ENCODE results near the gene RPL4.

GRCh38 chr15:66477011-66477410 lies 27.6 kb downstream of the RPL4 start:
- no peak for TF ChIP-seq CTCF (IDR thresholded peaks at IDR 0.05)
- TF ChIP-seq POLR2A (IDR thresholded peaks at IDR 0.05): no peak
- TF ChIP-seq EP300 (IDR thresholded peaks at IDR 0.05): no peak

All from ovary (tissue), 3 donors.